Psoas muscle (tissue), 8 donors: Measurements from ENCODE around the gene CLCN1. TPM values are rescaled to one million over a fixed set of nuclear protein-coding genes. Genes with fewer than 3 reads are reported as not detected.

Experiments used
- ATAC-seq, 4 donors: fragments of 200-7000 bp; cut with Tn5 transposase; one replicate each; pipeline ENCODE4 v1.9.1; 2020; ENCODE audit warnings: moderate library complexity in 3 of 4, mild to moderate bottlenecking in 2 of 4
- DNase-seq, 2 donors: peaks; one replicate each; pipeline ENCODE4 v3.0.0-alpha.2; 2020
- H3K27ac ChIP-seq: fragments of 200-600 bp; one replicate; pipeline ENCODE4 v1.8.0; 2022
- H3K27me3 ChIP-seq, 3 donors: fragments of 200-600 bp in 1 of 3; one replicate each; pipeline versions ENCODE4 v1.6.1 to v1.8.0; 2013 to 2022; ENCODE audit warnings: low read length in 2 of 3, mild to moderate bottlenecking in 2 of 3, moderate library complexity in 1 of 3; ENCODE audit not compliant: insufficient read depth in 3 of 3
- H3K36me3 ChIP-seq, 2 donors: fragments of 200-600 bp in 1 of 2; one replicate each; pipeline versions ENCODE4 v1.6.1 to v1.8.0; 2013 to 2022; ENCODE audit warnings: low read depth in 1 of 2, mild to moderate bottlenecking in 1 of 2, moderate library complexity in 1 of 2; ENCODE audit not compliant: insufficient read depth in 1 of 2
- H3K4me1 ChIP-seq: fragments of 200-600 bp; one replicate; pipeline ENCODE4 v1.8.0; 2022
- H3K4me3 ChIP-seq: fragments of 200-600 bp; one replicate; pipeline ENCODE4 v1.8.0; 2022; ENCODE audit warnings: mild to moderate bottlenecking
- H3K9me3 ChIP-seq: fragments of 200-600 bp; one replicate; pipeline ENCODE4 v1.8.0; 2022
- WGBS, 3 donors: extraction: QIAGEN DNeasy Blood & Tissue Kit; methylation state at CpG; one replicate each; pipeline versions ENCODE4 v1.1.6 to v1.1.7; 2013; 5-methylcytosine and 5-hydroxymethylcytosine counted together
- intact Hi-C, 2 donors: fragments of 100-400 bp; cut with DNase I; formaldehyde crosslinking; loops; one replicate each; pipeline versions ENCODE4 v1.11.0 to v1.14.2; 2022
- polyA plus RNA-seq, 3 donors: library from polyadenylated mRNA; stranded (reverse); fragments of 200-250 nt; gene quantifications; one replicate each; pipeline ENCODE4 v1.2.3, GENCODE V29; 2013
- total RNA-seq, 4 donors: library from RNA; stranded (reverse); fragmentation: NEBNext Ultra II Directional in 2 of 4; extraction: Animal tissue kit (Norgen Biotek cat#: 25700) in 2 of 4; gene quantifications; one replicate each; pipeline versions ENCODE4 v1.2.1 to v1.2.4, GENCODE V29; 2021 to 2023
- TF ChIP-seq, protein P1 (sequence below): fragments of 200-600 bp; IDR thresholded peaks from one replicate; pipeline ENCODE4 v1.8.0; 2022; ENCODE audit warnings: antibody characterized with exemption
- donor health status: healthy with polysubstance abuse.
- donor health status: DM: no; HTN: no; CAD: no; lungs with moderate emphysema.
- donor health status: Bipolar disorder and iron deficiency.
- donor health status: healthy.
- donor health status: DM: yes; HTN: yes; CAD: no.
- donor health status: DM: no; HTN: no; CAD: no.
- donor health status: DM: no; HTN: no; CAD: no.
- donor health status: DM: yes; HTN: yes; CAD: no.

CLCN1 gene
- total and polyA plus RNA-seq, 7 donors: 0.73 to 10.9 (median 3.6) TPM

DNA sequence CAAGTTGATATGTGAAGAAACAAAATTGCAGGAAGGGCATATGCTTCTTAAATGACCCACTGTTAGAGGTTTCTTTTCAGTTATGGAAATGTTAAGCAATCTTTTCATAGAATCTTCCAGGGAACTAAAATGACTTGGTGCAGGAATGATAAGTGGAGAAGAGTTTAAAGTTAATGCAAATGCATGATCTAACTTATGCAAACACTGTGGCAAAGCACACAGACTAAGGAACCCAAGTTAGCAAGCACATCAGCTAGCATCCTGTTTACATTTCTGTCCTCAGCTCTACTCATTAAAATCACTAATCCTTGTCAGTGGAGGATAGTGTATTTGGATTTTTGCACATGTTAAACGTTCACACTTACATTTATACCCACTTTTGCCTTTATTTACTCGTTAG, 9.3 kb downstream of the CLCN1 start:
- WGBS, 3 donors: 62 to 68% (median 63%) methylated on average over 2 of the region's 2 CpGs
- TF ChIP-seq, protein P1, sequence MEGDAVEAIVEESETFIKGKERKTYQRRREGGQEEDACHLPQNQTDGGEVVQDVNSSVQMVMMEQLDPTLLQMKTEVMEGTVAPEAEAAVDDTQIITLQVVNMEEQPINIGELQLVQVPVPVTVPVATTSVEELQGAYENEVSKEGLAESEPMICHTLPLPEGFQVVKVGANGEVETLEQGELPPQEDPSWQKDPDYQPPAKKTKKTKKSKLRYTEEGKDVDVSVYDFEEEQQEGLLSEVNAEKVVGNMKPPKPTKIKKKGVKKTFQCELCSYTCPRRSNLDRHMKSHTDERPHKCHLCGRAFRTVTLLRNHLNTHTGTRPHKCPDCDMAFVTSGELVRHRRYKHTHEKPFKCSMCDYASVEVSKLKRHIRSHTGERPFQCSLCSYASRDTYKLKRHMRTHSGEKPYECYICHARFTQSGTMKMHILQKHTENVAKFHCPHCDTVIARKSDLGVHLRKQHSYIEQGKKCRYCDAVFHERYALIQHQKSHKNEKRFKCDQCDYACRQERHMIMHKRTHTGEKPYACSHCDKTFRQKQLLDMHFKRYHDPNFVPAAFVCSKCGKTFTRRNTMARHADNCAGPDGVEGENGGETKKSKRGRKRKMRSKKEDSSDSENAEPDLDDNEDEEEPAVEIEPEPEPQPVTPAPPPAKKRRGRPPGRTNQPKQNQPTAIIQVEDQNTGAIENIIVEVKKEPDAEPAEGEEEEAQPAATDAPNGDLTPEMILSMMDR: no peak
- no peak overlapping the region for H3K4me3 ChIP-seq
- H3K27me3 ChIP-seq: no peaks in the 10 kb centered on the region
- no peak for DNase-seq
- intact Hi-C loops: no loop called here
- peaks cover 22% of the 10 kb centered on the region for H3K4me1 ChIP-seq
- H3K9me3 ChIP-seq: no peaks in the 10 kb centered on the region
- peaks cover 0 to 34% of the 10 kb centered on the region in 2 donors for H3K36me3 ChIP-seq
- no peak overlapping the region for H3K27ac ChIP-seq
- no peak for ATAC-seq

DNA sequence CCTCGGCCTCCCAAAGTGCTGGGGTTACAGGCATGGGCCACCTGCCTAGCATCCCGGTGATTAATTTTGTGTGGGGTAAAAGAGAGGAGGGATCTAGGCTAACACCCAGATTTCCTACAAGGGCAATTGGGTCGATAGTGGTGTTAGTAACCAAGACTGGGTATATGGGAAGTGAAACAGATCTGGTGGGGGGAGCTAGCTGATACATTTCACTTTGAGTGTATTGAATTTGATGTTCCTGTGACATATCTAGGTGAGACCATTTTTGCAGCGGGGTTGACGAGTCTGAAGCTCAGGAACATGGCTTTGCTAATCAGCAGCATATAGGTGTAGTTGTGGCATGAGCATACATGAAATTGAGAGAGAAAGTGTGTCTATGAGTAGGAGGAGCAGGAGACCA, 12.0 kb downstream of the CLCN1 start:
- Histone ChIP-seq H3K4me3 (no peak overlapping the region), H3K27ac (no peak overlapping the region), H3K27me3 (no peaks in the 10 kb centered on the region), H3K4me1 (peaks cover 27% of the 10 kb centered on the region), H3K36me3 (peaks cover 0 to 16% of the 10 kb centered on the region in 2 donors), H3K9me3 (no peaks in the 10 kb centered on the region)
- DNase-seq (no peak), ATAC-seq (no peak)
- intact Hi-C loops: no loop called here
- TF ChIP-seq, protein P1: no peak
- 86 to 94% (median 88%) methylated on average over 5 of the region's 5 CpGs for WGBS, 3 donors

DNA sequence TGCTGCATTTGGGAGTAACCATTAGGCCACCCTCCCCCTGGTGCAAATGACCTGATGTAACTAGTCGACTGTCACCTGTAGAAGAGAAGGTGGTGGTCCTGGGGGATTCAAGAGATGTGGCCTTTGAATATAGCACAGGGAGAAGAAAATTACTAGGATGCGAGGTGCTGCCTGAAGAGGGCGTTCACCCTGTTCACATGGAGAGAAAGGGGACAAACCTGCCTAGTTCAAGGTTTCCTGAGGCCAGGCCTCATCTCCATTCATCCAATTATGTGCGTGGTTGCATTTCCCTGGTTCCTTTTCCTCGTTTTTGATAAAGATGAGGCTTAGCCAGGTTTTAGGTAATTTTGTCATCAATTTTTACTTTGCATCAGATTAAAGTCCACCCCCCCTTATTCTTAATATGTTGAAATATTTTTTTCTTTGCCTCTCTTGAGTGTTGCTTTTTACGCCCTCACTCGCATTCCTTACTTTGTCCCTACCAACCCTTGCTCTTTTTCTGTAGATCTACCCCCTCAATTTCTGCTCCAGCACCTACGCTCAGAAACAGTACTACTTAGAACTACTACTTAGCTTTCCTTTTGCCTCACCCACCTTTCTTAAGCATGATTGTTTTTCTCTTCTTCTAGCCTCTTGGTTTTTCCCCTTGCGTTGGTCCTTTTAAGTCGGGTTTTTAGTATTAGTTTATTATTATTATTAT, 13.7 kb downstream of the CLCN1 start:
- DNase-seq (no peak), ATAC-seq (no peak)
- Histone ChIP-seq H3K4me1 (peaks cover 23% of the 10 kb centered on the region), H3K27ac (peak overlapping the region; percentile 86), H3K27me3 (no peaks in the 10 kb centered on the region), H3K9me3 (no peaks in the 10 kb centered on the region), H3K4me3 (no peak overlapping the region), H3K36me3 (peaks cover 0 to 21% of the 10 kb centered on the region in 2 donors)
- WGBS, 3 donors: 93 to 96% (median 94%) methylated on average over 10 of the region's 10 CpGs
- intact Hi-C loops: no loop called here
- TF ChIP-seq, protein P1: no peak

DNA sequence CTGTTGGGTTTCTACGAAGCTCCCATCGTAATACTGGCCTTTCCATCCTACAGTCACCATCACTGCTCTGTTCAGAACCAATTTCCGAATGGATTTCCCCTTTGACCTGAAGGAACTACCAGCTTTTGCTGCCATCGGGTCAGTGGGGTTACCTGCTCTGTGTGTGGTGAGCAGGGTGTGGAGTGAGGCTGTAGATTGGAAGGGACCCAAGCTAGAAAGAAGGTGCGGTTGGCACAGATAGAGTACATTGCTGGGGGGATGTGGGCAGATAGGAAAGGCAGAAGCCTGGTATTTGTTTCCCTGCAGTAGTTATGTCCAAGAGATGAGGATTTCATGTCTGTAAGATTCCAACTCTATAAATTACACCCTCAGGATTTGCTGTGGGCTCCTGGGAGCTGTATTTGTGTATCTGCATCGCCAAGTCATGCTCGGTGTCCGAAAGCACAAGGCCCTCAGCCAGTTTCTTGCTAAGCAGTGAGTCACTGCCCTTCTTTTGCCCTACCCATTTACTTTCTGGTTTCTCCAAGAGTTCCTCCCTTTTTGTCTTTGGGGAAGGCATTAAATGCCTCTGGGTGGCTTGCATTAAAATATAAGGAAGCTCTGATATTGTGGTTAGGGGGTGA, 15.4 kb downstream of the CLCN1 start:
- no peak overlapping the region for H3K4me3 ChIP-seq
- peaks cover 23% of the 10 kb centered on the region for H3K4me1 ChIP-seq
- peak overlapping the region; percentile 86 for H3K27ac ChIP-seq
- H3K36me3 ChIP-seq: peaks cover 0 to 23% of the 10 kb centered on the region in 2 donors
- peak; percentile 89 to 98 (median 94) for ATAC-seq
- DNase-seq: peak in 1 of 2 donors; percentile 77
- intact Hi-C loops: no loop called here
- WGBS, 3 donors: 40 to 62% (median 40%) methylated on average over 8 of the region's 8 CpGs
- H3K27me3 ChIP-seq: no peaks in the 10 kb centered on the region
- no peaks in the 10 kb centered on the region for H3K9me3 ChIP-seq
- TF ChIP-seq, protein P1: no peak
